Esophagus squamous epithelium (tissue), 4 donors: ENCODE measurements around the gene PNMA5.

ENCODE experiments used
- CTCF ChIP-seq, 6 experiments: fragments of 450-650 bp in 4 of 6; fragments of 200-600 bp in 2 of 6; sonication (generic) in 2 of 6; IDR thresholded peaks; one replicate each; pipeline ENCODE4 v1.5.1; 2016 to 2019; ENCODE audit warnings: antibody characterized with exemption in 6 of 6, mild to moderate bottlenecking in 4 of 6, moderate library complexity in 4 of 6
- POLR2A ChIP-seq, 4 donors: fragments of 450-650 bp; IDR thresholded peaks; one replicate each; pipeline ENCODE4 v1.6.1; 2017; ENCODE audit warnings: antibody characterized with exemption in 4 of 4, mild to moderate bottlenecking in 4 of 4, moderate library complexity in 3 of 4

DNA sequence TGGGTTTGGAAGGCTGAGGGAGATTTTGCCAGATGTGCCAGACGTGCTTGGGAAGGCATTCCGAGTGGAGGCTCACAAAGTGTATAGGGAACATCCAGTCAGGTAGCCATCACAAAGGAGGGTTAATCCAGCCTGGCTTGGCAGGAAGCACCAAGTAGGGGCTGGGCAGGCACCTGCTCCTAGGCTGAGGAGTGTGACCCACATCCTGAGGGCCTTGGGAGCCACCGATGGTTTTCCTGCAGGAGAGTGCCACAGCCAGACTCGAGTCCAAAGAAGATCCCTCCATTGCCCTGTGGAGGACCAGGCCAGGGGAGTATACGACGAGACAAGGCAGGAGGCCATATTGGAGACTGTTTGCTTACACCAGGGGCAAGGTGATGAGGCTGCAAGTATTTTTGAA is 47.2 kb downstream of the PNMA5 start:
- TF ChIP-seq CTCF (IDR thresholded peaks at IDR 0.05) = no peak
- TF ChIP-seq POLR2A (IDR thresholded peaks at IDR 0.05) = no peak
